ENCODE measurements around the gene GAGE12H.
"Not testable (repeated sequence)": the region's sequence is repeated elsewhere in the genome, so short reads cannot be mapped to it uniquely, and the experiment has no call there.

DNA sequence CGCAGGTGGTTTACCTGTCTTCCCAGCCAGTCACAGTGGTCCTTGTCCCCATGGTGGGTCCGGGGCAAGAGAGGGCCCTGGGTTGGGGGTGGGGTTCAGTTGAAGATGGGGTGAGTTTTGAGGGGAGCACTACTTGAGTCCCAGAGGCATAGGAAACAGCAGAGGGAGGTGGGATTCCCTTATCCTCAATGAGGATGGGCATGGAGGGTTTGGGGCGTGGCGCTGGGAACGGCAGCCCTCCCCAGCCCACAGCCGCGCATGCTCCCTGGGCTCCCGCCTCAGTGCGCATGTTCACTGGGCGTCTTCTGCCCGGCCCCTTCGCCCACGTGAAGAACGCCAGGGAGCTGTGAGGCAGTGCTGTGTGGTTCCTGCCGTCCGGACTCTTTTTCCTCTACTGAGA, at the start of gene GAGE12H:
- not testable (repeated sequence) for TF ChIP-seq POLR2A (IDR thresholded peaks at IDR 0.05)
- TF ChIP-seq, protein P1, sequence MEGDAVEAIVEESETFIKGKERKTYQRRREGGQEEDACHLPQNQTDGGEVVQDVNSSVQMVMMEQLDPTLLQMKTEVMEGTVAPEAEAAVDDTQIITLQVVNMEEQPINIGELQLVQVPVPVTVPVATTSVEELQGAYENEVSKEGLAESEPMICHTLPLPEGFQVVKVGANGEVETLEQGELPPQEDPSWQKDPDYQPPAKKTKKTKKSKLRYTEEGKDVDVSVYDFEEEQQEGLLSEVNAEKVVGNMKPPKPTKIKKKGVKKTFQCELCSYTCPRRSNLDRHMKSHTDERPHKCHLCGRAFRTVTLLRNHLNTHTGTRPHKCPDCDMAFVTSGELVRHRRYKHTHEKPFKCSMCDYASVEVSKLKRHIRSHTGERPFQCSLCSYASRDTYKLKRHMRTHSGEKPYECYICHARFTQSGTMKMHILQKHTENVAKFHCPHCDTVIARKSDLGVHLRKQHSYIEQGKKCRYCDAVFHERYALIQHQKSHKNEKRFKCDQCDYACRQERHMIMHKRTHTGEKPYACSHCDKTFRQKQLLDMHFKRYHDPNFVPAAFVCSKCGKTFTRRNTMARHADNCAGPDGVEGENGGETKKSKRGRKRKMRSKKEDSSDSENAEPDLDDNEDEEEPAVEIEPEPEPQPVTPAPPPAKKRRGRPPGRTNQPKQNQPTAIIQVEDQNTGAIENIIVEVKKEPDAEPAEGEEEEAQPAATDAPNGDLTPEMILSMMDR (IDR thresholded peaks at IDR 0.05), result not testable (repeated sequence)

Measured in testis (tissue), 2 donors.